GM18868 (cell line): ENCODE data around the gene HES6.

Experiments
- ATAC-seq: cut with Tn5 transposase; IDR thresholded peaks from one replicate; pipeline ENCODE4 v1.9.1; 2021; ENCODE audit warnings: mild to moderate bottlenecking, moderate library complexity; ENCODE audit not compliant: unreplicated experiment

The HES6 gene

GRCh38 chr2:238235856-238236255 is 4.0 kb downstream of the HES6 start:
- ATAC-seq: no peak

DNA sequence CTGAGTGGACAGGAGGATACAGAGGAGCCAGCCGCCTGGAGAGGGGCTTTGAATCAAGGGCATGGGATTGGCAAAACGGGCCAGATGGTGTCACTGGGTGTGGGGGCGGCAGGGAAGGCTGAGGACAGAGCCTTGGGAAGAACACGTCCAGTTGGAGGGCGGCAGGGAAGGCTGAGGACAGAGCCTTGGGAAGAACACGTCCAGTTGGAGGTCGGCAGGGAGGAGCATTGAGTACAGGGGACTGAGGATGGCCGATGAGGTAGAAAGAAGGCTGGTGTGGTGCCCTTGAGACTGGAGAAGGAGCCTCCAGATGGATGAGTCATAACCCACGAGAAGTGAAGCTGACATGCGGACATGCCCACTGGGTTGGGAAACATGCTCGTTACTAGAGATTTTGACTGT is 4.5 kb downstream of the HES6 start:
- no peak for ATAC-seq

GRCh38 chr2:238233625-238234024 is 6.2 kb downstream of the HES6 start:
- ATAC-seq: no peak

GRCh38 chr2:238231809-238232208 is 8.0 kb downstream of the HES6 start:
- ATAC-seq: no peak

GRCh38 chr2:238231251-238231793 is 8.5 kb downstream of the HES6 start:
- no peak for ATAC-seq

- no peak for ATAC-seq
Measured at GRCh38 chr2:238230699-238231098, 9.1 kb downstream of the HES6 start.

GRCh38 chr2:238228700-238229099 is 11.1 kb downstream of the HES6 start:
- ATAC-seq: no peak

- no peak for ATAC-seq
Measured at GRCh38 chr2:238227587-238228032, 12.2 kb downstream of the HES6 start.

- no peak for ATAC-seq
Measured at GRCh38 chr2:238226698-238227586, 12.9 kb downstream of the HES6 start.

DNA sequence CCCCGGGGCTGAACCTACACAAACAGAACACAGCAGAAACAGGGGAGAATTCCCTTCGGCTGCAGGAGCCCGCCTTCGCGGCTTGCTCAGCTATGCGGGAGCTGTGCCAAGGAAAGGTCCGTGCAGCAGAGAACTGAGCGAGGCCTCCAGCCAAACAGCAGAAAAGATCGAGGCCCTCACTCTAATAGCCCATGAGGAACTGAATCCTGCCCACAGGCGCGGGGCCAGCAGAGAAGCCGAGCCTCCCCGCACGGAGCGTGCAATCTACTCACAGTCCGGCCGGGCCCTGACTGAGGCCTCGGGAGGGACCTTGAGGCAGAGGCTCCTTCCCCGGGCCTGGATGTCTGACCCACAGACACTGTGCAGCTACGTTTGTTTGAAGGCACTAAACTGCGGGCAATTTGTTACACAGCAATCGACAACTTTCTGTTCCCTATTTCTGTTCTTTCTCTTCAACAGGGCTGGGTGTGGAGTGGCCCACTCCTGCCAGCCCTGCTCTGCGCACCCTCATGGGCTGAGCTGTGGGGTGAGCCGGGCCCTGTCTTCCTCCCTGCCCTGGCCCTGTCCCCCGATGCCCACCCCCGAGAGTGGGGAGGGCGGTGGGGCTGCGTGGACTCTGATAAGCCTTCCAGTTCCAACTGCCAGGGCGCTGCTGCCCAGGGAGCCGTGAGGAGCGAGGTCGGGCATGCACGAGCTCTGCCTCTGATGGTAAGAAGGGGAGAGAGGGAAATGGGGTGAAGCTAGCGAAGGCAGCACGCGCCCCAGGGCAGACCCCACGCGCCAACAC is 13.7 kb downstream of the HES6 start:
- ATAC-seq: no peak

DNA sequence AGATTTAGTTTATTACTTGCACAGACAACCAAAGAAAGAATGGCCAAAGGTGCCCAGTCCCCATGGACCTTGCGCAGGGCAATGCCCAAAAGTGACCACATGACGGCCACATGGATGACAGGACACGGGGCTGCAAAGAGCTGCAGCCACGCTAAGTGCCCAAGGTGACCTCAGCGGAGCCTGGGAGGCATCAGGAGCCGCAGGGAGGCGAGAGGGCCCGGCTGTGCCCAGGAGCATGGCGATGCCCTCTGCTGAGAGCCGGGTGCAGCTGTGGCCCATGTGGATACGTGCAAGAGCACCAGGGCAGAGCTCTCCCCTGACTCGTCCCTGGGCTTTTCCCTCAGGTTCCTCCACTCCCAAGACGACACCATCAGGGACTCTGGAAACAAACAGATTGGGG is 14.7 kb downstream of the HES6 start:
- ATAC-seq: no peak

GRCh38 chr2:238224356-238225035 is 15.3 kb downstream of the HES6 start:
- no peak for ATAC-seq

DNA sequence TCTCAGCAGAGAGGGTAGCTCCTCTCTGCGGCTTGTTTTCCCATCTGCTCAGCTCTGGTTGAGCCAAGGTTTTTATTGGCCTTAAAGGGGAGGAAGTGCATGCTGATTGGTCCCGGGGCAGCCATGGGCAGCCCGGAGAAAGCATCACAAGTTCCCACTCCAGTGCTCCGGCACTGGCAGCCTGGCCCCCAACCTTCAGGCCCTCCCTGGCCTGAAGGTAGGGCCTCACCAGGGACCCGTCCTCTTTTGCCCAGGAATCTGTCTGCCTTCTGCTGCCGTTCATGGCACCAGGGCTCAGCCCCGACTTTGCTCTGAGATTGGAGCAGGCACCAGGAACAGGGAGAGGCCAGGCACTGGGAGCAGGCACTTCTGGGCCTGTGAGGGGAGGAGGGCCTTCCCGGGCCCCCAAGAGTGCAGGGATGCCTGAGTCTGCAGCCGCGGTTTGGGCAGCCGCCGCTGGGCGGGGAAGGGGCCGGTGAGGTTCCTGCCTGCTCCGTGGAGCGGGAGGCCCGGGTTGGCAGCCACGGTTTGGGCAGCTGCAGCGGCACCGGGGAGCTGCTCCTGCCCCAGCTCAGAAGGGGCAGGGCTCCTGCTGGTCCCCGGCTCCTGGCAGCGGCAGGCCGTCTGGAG is 18.8 kb downstream of the HES6 start:
- ATAC-seq: no peak

DNA sequence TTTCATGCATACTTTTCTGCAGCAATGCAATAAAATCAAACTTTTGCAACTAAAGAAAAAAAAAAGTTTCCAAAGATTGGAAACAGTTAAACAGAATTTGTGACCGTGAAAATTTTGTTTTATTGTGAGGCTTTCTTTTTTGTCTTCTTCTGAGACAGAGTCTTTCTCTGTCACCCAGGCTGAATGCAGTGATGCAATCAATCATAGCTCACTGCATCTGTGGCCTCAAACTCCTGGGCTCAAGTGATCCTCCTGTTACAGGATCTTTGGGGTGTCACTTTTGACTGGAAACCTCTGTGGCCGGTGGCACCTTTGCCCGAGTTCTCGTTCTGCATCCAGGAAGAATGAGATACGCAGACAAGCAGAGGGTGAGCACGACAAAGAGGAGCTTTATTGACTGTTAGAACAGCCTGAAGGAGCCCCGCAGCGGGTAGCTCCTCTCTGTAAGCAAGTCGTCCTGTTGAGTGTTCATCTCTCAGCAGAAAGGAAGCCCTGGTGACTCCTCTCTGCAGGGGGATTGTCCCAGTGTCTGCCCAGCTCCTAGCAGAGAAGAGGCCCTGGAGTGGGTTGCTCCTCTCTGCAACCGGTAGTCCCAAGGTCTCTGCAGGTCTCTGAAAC is 19.5 kb downstream of the HES6 start:
- ATAC-seq: no peak

DNA sequence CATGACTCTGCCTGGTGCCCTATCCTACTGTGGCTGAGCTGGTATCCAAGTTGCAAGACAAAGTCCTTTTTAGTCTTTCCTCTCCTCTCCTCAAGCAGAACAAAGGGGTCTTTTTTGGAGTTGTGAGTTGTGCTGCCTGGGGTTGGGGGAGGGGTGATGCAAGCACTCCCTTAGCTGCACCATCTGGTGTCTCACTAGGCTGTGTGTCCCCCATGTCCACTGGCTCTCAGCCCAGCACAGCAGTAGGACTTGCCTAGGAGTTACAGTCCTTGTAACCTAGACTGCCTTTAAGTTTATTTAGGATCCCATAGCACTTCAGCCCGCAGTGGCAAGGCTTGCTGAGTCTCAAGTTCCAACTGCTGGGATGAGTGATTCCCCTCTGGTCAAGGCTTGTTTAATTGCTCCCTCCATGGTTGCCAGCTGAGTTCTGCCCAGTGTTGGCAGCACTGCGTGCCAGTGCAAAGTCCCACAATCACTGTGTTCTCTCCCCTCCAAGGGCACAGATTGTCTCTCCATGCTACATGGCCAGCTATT is 23.1 kb downstream of the HES6 start:
- ATAC-seq: no peak

GRCh38 chr2:238207006-238207405 is 32.8 kb downstream of the HES6 start:
- ATAC-seq: no peak

GRCh38 chr2:238203973-238204683 is 35.7 kb downstream of the HES6 start:
- no peak for ATAC-seq

DNA sequence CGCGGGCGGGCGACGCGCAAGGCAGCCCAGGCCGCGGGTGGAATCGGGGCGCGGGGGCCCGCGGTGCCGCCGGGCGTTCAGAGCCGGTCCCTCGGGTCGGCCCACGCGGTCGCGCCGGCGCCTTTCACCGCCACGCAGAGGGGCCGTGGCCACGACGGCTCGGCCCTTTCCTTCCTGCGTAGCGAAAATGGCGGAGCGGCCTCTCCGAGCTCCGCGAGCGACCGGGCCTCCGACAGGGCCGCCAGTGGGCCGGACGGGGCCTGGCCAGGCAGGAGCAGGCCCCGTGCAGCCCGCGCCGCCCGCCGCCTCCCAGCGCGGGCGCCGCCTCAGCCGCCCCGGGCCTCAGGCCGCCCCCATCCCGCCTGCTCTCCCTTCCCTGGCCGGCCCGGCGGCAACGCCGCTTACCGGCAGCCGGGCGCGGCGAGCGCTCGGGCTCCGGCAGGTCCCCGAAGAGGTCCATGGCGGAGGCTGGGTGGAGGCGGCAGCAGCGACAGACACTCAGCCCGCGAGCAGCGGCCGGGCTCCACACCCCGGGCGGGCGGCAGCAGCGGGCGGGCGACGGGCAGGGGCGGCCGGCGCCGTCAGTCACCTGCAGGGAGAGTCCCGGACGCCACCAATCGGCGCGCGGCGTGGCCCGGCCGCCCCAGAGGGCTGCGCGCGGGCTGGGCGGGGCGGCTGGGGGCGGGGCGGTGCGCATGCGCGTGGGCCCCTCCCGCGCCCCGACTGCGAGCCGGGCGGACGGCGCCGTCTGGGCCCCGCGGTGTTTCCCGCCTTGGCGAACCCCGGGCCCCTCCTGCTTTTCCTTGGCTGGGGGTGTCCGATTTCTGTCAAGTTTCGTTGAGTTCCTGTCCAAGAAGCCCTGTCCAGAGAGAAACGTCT is 36.5 kb downstream of the HES6 start, which contains the start of gene ILKAP:
ILKAP (minus strand) TSS at position 602 of the 879 bp plus-strand sequence; CDS start at position 460, 142 bp downstream.
- peak; percentile 94 for ATAC-seq
